Measurements from ENCODE around the gene MACROD2.

The MACROD2 gene

DNA sequence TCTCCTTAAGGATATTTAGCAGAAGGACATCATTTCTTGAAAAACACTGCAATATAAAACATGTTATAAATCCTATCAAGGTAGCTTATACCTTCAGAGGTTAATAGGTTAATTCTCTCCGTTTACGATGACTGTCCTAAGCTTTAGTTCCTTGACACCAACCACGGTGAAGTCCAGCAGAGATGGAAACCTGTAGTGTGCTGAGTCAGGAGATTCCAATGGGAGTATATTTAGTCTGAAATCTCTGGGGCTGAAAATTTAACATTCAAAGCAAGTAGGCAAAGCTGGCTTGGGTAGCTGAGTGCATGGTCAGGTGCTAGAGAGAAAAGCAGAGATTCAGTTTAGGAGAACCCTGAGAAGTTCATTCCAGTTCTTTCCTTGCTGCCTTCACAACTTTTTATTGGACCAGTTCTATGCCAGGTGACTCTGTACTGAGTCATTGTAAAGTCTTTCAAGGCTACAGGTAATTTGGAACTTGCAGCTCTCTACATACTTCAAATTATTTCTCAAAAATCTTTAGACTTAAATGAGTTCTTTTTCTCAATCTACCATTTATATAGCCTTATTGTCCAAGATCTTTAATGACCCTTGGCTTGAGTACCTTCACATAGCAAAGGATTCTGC lies 1351.5 kb downstream of the MACROD2 start:
- no peak for DNase-seq (ENCODE audit: extremely low read depth, insufficient read length)

DNA sequence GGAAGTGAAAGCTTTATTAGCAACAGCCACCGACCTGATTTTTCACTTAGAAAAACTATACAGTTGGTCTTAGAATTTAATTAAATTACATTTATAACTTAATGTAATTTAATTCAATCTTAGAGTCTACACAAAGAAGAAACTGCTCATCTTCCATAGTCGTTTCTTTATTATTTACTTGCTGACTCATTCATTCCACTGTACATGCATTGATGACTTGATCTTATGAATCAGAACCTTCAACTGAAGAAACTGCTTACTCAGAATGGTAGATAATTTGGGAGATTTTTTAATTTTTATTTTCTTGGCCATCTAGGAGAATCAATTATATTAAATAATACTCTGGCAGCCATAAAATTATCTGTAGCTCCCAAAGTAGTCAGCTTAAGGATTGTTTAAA lies 1363.7 kb downstream of the MACROD2 start:
- TF ChIP-seq, protein P1, sequence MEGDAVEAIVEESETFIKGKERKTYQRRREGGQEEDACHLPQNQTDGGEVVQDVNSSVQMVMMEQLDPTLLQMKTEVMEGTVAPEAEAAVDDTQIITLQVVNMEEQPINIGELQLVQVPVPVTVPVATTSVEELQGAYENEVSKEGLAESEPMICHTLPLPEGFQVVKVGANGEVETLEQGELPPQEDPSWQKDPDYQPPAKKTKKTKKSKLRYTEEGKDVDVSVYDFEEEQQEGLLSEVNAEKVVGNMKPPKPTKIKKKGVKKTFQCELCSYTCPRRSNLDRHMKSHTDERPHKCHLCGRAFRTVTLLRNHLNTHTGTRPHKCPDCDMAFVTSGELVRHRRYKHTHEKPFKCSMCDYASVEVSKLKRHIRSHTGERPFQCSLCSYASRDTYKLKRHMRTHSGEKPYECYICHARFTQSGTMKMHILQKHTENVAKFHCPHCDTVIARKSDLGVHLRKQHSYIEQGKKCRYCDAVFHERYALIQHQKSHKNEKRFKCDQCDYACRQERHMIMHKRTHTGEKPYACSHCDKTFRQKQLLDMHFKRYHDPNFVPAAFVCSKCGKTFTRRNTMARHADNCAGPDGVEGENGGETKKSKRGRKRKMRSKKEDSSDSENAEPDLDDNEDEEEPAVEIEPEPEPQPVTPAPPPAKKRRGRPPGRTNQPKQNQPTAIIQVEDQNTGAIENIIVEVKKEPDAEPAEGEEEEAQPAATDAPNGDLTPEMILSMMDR (IDR thresholded peaks at IDR 0.05; ENCODE audit: insufficient read depth, low read length, poor library complexity, severe bottlenecking) = no peak
- Histone ChIP-seq H3K4me3 (replicated peaks; ENCODE audit: low read depth, low read length) (no peak overlapping the region), H3K36me3 (ENCODE audit: control insufficient read depth, insufficient read depth, low read length) (no peaks in the 10 kb centered on the region), H3K27me3 (replicated peaks; ENCODE audit: control insufficient read depth, insufficient read depth, low read length) (no peaks in the 10 kb centered on the region)
- no peak for DNase-seq (ENCODE audit: extremely low read depth, insufficient read length)

More for the DNA sequence above, 1351.5 kb downstream of the MACROD2 start:
- TF ChIP-seq, protein P1 (IDR thresholded peaks at IDR 0.05; ENCODE audit: insufficient read depth, low read length, poor library complexity, severe bottlenecking) = no peak
- H3K36me3 ChIP-seq (ENCODE audit: control insufficient read depth, insufficient read depth, low read length) = no peaks in the 10 kb centered on the region
- no peaks in the 10 kb centered on the region for H3K27me3 ChIP-seq (replicated peaks; ENCODE audit: control insufficient read depth, insufficient read depth, low read length)
- H3K4me3 ChIP-seq (replicated peaks; ENCODE audit: low read depth, low read length) = no peak overlapping the region

DNA sequence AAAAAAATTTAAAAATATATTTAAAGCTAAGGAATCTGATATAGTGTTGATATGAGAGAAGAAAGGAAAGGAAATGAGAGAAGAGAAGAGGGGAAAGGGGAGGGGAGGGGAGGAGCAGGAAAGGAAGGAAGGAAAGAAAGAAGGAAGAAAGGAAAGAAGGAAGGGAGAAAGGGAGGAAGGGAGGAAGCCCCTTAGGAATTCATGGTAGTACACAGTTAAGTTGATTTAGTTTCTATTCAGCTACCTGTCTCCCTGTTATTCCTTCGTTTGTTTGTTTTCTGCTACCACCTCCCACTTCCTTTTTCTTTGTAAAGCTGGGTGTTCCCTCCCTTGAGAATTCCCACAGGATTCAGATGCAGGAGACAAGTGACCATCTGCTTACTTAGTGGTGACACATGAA lies 1367.5 kb downstream of the MACROD2 start:
- no peak for DNase-seq (ENCODE audit: extremely low read depth, insufficient read length)
- Histone ChIP-seq H3K27me3 (replicated peaks; ENCODE audit: control insufficient read depth, insufficient read depth, low read length) (no peaks in the 10 kb centered on the region), H3K4me3 (replicated peaks; ENCODE audit: low read depth, low read length) (no peak overlapping the region), H3K36me3 (ENCODE audit: control insufficient read depth, insufficient read depth, low read length) (no peaks in the 10 kb centered on the region)
- TF ChIP-seq, protein P1 (IDR thresholded peaks at IDR 0.05; ENCODE audit: insufficient read depth, low read length, poor library complexity, severe bottlenecking) = no peak

DNA sequence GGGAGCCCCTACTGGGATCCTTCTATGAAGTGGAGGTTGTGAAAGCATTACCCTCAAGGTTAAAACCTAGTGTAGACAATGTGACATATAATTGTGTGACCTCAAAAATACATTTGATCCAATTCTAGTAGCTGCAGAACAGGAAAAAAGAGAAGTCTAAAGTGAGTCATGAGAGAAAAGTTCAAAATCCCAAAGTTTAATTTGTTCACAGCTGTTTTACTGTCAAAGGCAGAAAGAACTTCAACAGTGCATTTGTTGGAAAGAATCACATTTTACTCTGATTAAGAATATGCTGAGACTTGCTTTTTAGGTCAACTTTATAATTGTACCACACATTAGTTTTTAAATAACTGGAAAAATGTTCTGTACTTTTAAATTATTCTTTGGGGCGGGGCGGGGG lies 1369.5 kb downstream of the MACROD2 start:
- Histone ChIP-seq H3K36me3 (ENCODE audit: control insufficient read depth, insufficient read depth, low read length) (no peaks in the 10 kb centered on the region), H3K4me3 (replicated peaks; ENCODE audit: low read depth, low read length) (no peak overlapping the region), H3K27me3 (replicated peaks; ENCODE audit: control insufficient read depth, insufficient read depth, low read length) (no peaks in the 10 kb centered on the region)
- DNase-seq (ENCODE audit: extremely low read depth, insufficient read length) = no peak
- TF ChIP-seq, protein P1 (IDR thresholded peaks at IDR 0.05; ENCODE audit: insufficient read depth, low read length, poor library complexity, severe bottlenecking) = no peak

DNA sequence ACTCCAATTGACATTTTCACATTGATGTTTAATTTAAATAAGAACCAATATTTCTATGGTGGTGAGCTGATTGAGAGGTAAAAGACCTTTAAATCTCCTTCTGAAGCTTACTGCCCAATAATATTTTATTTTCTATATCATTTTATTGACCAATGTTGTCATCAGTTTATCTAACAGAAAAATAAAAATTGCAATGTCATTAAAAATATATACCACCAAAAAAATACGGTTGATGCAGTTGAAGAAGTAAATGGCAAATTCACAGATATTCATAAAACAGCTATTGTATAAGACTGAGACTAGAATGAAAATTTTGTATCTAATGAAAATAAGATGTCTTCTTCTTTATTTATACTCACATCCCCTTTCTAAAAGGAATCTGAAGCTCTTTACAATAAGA lies 1375.1 kb downstream of the MACROD2 start:
- Histone ChIP-seq H3K27me3 (replicated peaks; ENCODE audit: control insufficient read depth, insufficient read depth, low read length) (no peaks in the 10 kb centered on the region), H3K4me3 (replicated peaks; ENCODE audit: low read depth, low read length) (no peak overlapping the region), H3K36me3 (ENCODE audit: control insufficient read depth, insufficient read depth, low read length) (no peaks in the 10 kb centered on the region)
- TF ChIP-seq, protein P1 (IDR thresholded peaks at IDR 0.05; ENCODE audit: insufficient read depth, low read length, poor library complexity, severe bottlenecking) = no peak
- DNase-seq (ENCODE audit: extremely low read depth, insufficient read length) = no peak

DNA sequence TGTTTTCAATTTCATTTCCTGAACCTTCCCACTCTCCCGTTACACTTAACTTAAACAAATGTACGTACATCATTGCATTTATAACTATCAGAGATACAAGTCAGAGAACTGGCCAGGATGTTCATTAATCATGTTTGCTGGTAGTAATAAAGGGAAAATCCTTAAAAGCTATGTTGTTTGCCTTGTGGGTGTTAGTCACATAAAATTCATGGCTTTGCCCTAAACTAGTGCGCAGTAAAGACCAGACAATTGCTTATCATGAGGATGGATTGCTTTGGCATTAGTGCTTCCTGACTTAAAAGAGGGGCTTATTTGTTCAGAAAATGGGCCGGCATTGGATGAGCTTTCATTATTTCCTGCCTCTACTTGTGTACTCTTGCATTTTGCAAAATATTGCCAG lies 1379.4 kb downstream of the MACROD2 start:
- TF ChIP-seq, protein P1 (IDR thresholded peaks at IDR 0.05; ENCODE audit: insufficient read depth, low read length, poor library complexity, severe bottlenecking) = no peak
- H3K27me3 ChIP-seq (replicated peaks; ENCODE audit: control insufficient read depth, insufficient read depth, low read length) = no peaks in the 10 kb centered on the region
- no peak overlapping the region for H3K4me3 ChIP-seq (replicated peaks; ENCODE audit: low read depth, low read length)
- DNase-seq (ENCODE audit: extremely low read depth, insufficient read length) = no peak
- no peaks in the 10 kb centered on the region for H3K36me3 ChIP-seq (ENCODE audit: control insufficient read depth, insufficient read depth, low read length)

All from GM06990 (cell line).